GM12878 (cell line): Measurements from ENCODE around the gene MBD5. TPM values are rescaled to one million over a fixed set of nuclear protein-coding genes. Genes with fewer than 3 reads are reported as not detected.

ENCODE experiments used
- BMI1 ChIP-seq: fragments of 450-650 bp; IDR thresholded peaks from 2 replicates; pipeline ENCODE4 v1.6.1; 2016; ENCODE audit warnings: mild to moderate bottlenecking, moderate library complexity, borderline replicate concordance
- DPF2 ChIP-seq: fragments of 450-650 bp; IDR thresholded peaks from 2 replicates; pipeline ENCODE4 v1.6.1; 2017; ENCODE audit warnings: mild to moderate bottlenecking
- FOXM1 ChIP-seq: IDR thresholded peaks from 2 replicates; pipeline ENCODE4 v1.6.1; 2012; ENCODE audit warnings: low read depth, mild to moderate bottlenecking, inconsistent platforms, low read length, moderate library complexity
- JUNB ChIP-seq: IDR thresholded peaks from 2 replicates; pipeline ENCODE4 v1.6.1; 2016; ENCODE audit warnings: antibody characterized with exemption, mild to moderate bottlenecking
- MTA2 ChIP-seq: fragments of 450-650 bp; IDR thresholded peaks from 2 replicates; pipeline ENCODE4 v1.6.1; 2016; ENCODE audit warnings: low read depth, mild to moderate bottlenecking, moderate library complexity
- POLR2AphosphoS5 ChIP-seq: IDR thresholded peaks from 2 replicates; pipeline ENCODE4 v1.6.1; 2011; ENCODE audit warnings: mild to moderate bottlenecking, low read length, inconsistent platforms
- RELA ChIP-seq: fragments of 450-650 bp; IDR thresholded peaks from 2 replicates; pipeline ENCODE4 v1.8.0; 2014; ENCODE audit warnings: borderline replicate concordance; ENCODE audit not compliant: partially characterized antibody
- TBL1XR1 ChIP-seq: IDR thresholded peaks from 2 replicates; pipeline ENCODE4 v1.6.1; 2012; ENCODE audit warnings: low read depth, low read length, improper control_type of control experiment
- WRNIP1 ChIP-seq: IDR thresholded peaks from 2 replicates; pipeline ENCODE4 v1.6.1; 2011; ENCODE audit warnings: low read depth, low read length, improper control_type of control experiment, borderline replicate concordance
- polyA plus RNA-seq, 11 experiments: library from polyadenylated mRNA; depleted of rRNA in 4 of 11; unstranded in 6 of 11; stranded (reverse) in 5 of 11; fragments of >200 nt; fragmentation: Nextera tagmentation in 4 of 11; fragmentation: Illumina TruSeq in 1 of 11; extraction: Ambion mirVana in 4 of 11; extraction: Trizol in 1 of 11; gene quantifications; 1 replicate in 1 of 11; 2 replicates in 10 of 11; pipeline versions ENCODE4 v1.2.1 to v1.2.3, GENCODE V29; 2011 to 2016; ENCODE audit warnings: inconsistent platforms in 2 of 11, missing spikeins in 2 of 11, low read depth in 1 of 11
- total RNA-seq, 4 experiments: library from RNA; depleted of rRNA in 3 of 4; stranded (reverse); fragments of >200 nt in 3 of 4; fragmentation: Illumina TruSeq in 1 of 4; extraction: Trizol in 1 of 4; gene quantifications; 2 replicates each; pipeline versions ENCODE4 v1.2.1 to v1.2.3, GENCODE V29; 2013 to 2021
- TF ChIP-seq, protein P1 (sequence below): fragments of 450-650 bp; IDR thresholded peaks from 2 replicates; pipeline ENCODE4 v1.6.1; 2017; ENCODE audit warnings: mild to moderate bottlenecking, moderate library complexity
- TF ChIP-seq, protein P2 (sequence below): fragments of 450-650 bp; IDR thresholded peaks from 2 replicates; pipeline ENCODE4 v1.6.1; 2017; ENCODE audit warnings: antibody characterized with exemption, mild to moderate bottlenecking, moderate library complexity

MBD5 gene
- total and polyA plus RNA-seq, 10 of the 15 experiments (the other 5 are each of a cell fraction or from before 2014, with no cell fraction given) = 7.4 to 58.0 (median 21.2) TPM

DNA sequence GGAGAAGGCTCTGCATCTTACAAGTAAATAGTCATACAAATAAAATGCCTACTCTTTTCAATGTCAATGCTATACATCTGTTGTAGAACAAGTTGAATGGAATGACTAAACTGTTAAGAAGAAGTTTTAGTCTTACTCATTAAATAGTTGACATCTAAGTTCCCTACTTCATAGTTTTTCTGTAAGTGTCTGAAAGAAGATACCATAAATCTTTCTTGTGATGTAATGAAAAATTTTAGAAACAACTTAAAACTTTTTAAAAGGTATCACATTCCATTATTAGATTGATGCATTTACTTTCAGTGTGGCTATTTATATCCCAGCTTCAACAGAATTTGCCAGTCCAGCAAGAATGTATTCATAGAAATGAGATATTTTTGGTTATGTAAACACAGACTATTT, 438.5 kb downstream of the MBD5 start (continued):
- TF ChIP-seq, protein P1, sequence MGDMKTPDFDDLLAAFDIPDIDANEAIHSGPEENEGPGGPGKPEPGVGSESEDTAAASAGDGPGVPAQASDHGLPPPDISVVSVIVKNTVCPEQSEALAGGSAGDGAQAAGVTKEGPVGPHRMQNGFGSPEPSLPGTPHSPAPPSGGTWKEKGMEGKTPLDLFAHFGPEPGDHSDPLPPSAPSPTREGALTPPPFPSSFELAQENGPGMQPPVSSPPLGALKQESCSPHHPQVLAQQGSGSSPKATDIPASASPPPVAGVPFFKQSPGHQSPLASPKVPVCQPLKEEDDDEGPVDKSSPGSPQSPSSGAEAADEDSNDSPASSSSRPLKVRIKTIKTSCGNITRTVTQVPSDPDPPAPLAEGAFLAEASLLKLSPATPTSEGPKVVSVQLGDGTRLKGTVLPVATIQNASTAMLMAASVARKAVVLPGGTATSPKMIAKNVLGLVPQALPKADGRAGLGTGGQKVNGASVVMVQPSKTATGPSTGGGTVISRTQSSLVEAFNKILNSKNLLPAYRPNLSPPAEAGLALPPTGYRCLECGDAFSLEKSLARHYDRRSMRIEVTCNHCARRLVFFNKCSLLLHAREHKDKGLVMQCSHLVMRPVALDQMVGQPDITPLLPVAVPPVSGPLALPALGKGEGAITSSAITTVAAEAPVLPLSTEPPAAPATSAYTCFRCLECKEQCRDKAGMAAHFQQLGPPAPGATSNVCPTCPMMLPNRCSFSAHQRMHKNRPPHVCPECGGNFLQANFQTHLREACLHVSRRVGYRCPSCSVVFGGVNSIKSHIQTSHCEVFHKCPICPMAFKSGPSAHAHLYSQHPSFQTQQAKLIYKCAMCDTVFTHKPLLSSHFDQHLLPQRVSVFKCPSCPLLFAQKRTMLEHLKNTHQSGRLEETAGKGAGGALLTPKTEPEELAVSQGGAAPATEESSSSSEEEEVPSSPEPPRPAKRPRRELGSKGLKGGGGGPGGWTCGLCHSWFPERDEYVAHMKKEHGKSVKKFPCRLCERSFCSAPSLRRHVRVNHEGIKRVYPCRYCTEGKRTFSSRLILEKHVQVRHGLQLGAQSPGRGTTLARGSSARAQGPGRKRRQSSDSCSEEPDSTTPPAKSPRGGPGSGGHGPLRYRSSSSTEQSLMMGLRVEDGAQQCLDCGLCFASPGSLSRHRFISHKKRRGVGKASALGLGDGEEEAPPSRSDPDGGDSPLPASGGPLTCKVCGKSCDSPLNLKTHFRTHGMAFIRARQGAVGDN = no peak
- no peak for TF ChIP-seq POLR2AphosphoS5
- no peak for TF ChIP-seq WRNIP1
- no peak for TF ChIP-seq MTA2
- TF ChIP-seq, protein P2, sequence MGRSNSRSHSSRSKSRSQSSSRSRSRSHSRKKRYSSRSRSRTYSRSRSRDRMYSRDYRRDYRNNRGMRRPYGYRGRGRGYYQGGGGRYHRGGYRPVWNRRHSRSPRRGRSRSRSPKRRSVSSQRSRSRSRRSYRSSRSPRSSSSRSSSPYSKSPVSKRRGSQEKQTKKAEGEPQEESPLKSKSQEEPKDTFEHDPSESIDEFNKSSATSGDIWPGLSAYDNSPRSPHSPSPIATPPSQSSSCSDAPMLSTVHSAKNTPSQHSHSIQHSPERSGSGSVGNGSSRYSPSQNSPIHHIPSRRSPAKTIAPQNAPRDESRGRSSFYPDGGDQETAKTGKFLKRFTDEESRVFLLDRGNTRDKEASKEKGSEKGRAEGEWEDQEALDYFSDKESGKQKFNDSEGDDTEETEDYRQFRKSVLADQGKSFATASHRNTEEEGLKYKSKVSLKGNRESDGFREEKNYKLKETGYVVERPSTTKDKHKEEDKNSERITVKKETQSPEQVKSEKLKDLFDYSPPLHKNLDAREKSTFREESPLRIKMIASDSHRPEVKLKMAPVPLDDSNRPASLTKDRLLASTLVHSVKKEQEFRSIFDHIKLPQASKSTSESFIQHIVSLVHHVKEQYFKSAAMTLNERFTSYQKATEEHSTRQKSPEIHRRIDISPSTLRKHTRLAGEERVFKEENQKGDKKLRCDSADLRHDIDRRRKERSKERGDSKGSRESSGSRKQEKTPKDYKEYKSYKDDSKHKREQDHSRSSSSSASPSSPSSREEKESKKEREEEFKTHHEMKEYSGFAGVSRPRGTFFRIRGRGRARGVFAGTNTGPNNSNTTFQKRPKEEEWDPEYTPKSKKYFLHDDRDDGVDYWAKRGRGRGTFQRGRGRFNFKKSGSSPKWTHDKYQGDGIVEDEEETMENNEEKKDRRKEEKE = no peak
- TF ChIP-seq DPF2 = no peak
- peak; percentile 84 for TF ChIP-seq JUNB
- TF ChIP-seq TBL1XR1 = no peak
- no peak for TF ChIP-seq RELA
- no peak for TF ChIP-seq BMI1
- peak; percentile 24; the same call in 1 of the 2 replicates for TF ChIP-seq FOXM1
